Measurements from ENCODE around the gene FBN1.

Gene FBN1

GRCh38 chr15:48415036-48415886 is 230.2 kb downstream of the FBN1 start:
- TF ChIP-seq, protein P1, sequence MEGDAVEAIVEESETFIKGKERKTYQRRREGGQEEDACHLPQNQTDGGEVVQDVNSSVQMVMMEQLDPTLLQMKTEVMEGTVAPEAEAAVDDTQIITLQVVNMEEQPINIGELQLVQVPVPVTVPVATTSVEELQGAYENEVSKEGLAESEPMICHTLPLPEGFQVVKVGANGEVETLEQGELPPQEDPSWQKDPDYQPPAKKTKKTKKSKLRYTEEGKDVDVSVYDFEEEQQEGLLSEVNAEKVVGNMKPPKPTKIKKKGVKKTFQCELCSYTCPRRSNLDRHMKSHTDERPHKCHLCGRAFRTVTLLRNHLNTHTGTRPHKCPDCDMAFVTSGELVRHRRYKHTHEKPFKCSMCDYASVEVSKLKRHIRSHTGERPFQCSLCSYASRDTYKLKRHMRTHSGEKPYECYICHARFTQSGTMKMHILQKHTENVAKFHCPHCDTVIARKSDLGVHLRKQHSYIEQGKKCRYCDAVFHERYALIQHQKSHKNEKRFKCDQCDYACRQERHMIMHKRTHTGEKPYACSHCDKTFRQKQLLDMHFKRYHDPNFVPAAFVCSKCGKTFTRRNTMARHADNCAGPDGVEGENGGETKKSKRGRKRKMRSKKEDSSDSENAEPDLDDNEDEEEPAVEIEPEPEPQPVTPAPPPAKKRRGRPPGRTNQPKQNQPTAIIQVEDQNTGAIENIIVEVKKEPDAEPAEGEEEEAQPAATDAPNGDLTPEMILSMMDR (IDR thresholded peaks at IDR 0.05) = no peak

GRCh38 chr15:48414015-48414414 is 231.5 kb downstream of the FBN1 start:
- TF ChIP-seq, protein P1 (IDR thresholded peaks at IDR 0.05) = no peak

DNA sequence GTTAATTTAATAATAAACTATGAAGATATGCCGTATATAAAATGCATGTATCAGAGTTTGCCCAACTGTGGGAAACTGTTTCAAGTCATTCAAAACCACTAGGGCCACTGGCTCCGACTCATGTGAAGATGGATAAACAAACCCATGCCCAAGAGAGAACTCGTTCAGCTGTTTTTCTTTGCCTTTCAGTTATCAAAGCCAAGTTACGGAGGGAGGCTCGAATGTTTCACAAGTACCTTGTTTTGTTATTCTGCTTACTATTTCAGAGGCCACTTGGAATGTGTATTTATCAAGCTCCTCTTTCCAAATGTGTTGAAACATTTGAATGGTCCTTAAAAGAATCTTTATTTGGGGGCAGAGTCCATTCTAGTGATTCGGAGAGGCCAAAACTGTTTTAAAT is 232.2 kb downstream of the FBN1 start:
- TF ChIP-seq, protein P1 (IDR thresholded peaks at IDR 0.05) = no peak

- TF ChIP-seq, protein P1 (IDR thresholded peaks at IDR 0.05) = no peak
Observed at GRCh38 chr15:48411971-48412591, 233.4 kb downstream of the FBN1 start.

GRCh38 chr15:48409623-48410022 is 235.9 kb downstream of the FBN1 start:
- TF ChIP-seq, protein P1 (IDR thresholded peaks at IDR 0.05) = no peak

DNA sequence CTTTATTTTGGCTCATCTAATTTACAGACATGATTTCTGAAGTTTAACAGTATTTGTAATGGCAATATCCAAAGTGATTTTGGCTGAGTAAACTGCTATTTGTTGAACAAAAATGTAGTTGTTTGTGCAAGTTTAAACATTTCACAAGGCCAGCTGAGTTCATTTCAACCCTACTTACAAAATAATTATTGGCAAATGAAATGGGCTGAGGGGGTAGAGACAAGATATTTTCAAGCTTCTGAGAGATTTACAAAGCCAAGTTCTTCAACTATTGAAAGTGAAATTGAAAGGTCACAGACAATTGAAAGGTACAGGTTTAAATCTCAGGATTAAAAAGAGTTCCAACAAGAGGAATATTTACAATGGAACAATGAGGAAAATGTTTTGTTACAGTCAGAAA is 237.2 kb downstream of the FBN1 start:
- TF ChIP-seq, protein P1 (IDR thresholded peaks at IDR 0.05) = no peak

DNA sequence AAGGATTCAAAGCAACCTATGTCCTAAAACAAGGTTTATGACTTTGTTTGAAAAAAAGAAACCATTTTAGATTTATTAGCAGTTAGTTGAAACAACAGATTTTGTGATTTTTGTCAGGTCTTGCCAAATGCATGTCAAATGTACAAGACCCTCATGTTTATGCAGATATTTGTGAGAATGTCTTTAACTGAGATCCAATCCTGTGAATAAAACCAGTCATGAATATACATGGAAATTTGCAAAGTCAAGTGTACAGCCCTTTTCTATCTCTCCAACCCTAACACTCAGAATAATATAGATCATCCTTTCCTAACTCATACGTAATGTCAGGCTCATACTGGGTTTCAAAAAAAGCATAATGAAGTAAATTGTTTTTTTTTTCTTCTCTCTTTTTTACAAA is 237.9 kb downstream of the FBN1 start:
- TF ChIP-seq, protein P1 (IDR thresholded peaks at IDR 0.05) = no peak

All from LNCAP (cell line).